Neural cell (in vitro differentiated cells): ENCODE data around the gene RGS9BP.

Experiments used
- EP300 ChIP-seq: fragments of 450-650 bp; conservative IDR thresholded peaks from 2 replicates; pipeline ENCODE4 v1.6.1; 2014; ENCODE audit warnings: antibody characterized with exemption, mild to moderate bottlenecking, moderate library complexity; ENCODE audit not compliant: poor library complexity, severe bottlenecking
- EZH2 ChIP-seq: fragments of 200-600, 300-800 bp; shearing (Covaris generic), sonication (generic); IDR thresholded peaks from 2 replicates; pipeline ENCODE4 v1.6.1; 2014; ENCODE audit warnings: antibody characterized with exemption, low read length, borderline replicate concordance, mild to moderate bottlenecking; ENCODE audit not compliant: insufficient read depth, poor library complexity, severe bottlenecking
- MXI1 ChIP-seq: fragments of 450-650 bp; conservative IDR thresholded peaks from 2 replicates; pipeline ENCODE4 v1.6.1; 2014; ENCODE audit warnings: antibody characterized with exemption, mild to moderate bottlenecking; ENCODE audit not compliant: poor library complexity, severe bottlenecking
- POLR2AphosphoS5 ChIP-seq: IDR thresholded peaks from 2 replicates; pipeline ENCODE4 v1.6.1; 2012
- RAD21 ChIP-seq: fragments of 450-650 bp; conservative IDR thresholded peaks from 2 replicates; pipeline ENCODE4 v1.6.1; 2014; ENCODE audit warnings: antibody characterized with exemption, mild to moderate bottlenecking, moderate library complexity
- TAF1 ChIP-seq: IDR thresholded peaks from 2 replicates; pipeline ENCODE4 v1.6.1; 2012; ENCODE audit warnings: low read depth
- TF ChIP-seq, protein P1 (sequence below): fragments of 450-650 bp; IDR thresholded peaks from 2 replicates; pipeline ENCODE4 v1.5.1; 2014; ENCODE audit warnings: antibody characterized with exemption, mild to moderate bottlenecking, moderate library complexity; ENCODE audit not compliant: poor library complexity, severe bottlenecking

DNA sequence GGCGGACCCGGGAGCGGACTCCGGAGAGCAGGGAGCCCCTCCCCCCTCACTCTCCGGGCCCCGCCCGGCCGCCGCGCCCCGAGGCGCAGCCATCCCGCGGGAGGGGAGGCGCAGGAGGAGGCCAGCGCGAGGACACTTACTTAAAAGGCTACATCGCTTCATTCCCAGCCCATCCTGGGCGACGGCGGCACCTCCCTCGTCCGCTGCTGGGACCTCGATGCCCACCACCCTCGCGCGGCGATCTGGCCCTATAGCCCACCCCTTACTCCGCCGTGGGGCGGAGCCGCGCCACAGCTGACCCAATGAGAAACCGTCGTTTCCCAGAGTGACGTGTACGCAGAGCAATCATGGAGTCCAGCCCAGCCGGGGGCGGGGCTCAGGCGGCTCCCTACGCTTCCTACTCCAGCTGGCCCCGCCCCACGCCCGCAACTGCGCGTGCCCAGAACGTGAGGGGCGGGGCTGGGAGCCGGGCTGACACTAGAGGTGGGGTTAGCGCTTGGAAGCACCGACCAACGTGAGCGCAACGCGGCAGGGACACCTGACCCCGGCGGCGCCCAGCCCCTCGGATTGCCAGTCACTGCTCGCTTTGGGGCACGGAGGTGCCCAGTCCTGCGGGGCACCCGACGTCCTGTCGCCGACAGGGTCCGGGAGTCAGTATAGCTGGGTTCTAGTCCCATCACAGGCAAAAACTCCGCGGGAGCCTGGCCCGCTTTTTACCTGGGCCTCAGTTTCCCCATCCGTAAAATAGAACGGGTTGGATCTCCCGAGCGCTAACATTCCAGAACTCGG lies 523 bp upstream of the RGS9BP start, which contains the start of gene ANKRD27:
- TF ChIP-seq, protein P1, sequence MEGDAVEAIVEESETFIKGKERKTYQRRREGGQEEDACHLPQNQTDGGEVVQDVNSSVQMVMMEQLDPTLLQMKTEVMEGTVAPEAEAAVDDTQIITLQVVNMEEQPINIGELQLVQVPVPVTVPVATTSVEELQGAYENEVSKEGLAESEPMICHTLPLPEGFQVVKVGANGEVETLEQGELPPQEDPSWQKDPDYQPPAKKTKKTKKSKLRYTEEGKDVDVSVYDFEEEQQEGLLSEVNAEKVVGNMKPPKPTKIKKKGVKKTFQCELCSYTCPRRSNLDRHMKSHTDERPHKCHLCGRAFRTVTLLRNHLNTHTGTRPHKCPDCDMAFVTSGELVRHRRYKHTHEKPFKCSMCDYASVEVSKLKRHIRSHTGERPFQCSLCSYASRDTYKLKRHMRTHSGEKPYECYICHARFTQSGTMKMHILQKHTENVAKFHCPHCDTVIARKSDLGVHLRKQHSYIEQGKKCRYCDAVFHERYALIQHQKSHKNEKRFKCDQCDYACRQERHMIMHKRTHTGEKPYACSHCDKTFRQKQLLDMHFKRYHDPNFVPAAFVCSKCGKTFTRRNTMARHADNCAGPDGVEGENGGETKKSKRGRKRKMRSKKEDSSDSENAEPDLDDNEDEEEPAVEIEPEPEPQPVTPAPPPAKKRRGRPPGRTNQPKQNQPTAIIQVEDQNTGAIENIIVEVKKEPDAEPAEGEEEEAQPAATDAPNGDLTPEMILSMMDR, result no peak
- TF ChIP-seq EP300, result no peak
- peak; percentile 63 for TF ChIP-seq TAF1
- peak; percentile 92 for TF ChIP-seq POLR2AphosphoS5
- peak; percentile 7 for TF ChIP-seq RAD21
- no peak for TF ChIP-seq EZH2
- TF ChIP-seq MXI1, result peak; percentile 45
